ENCODE measurements around the gene ASTN2. TPM values are rescaled to one million over a fixed set of nuclear protein-coding genes. Genes with fewer than 3 reads are reported as not detected.

Gene ASTN2
- total RNA-seq, 2 donors from 2014 or later: 113 to 153 TPM

GRCh38 chr9:116741086-116741740 lies 673.6 kb downstream of the ASTN2 start:
- WGBS: 76% methylated on average over 3 of the region's 3 CpGs
- no peak for TF ChIP-seq POLR2A (IDR thresholded peaks at IDR 0.05)
- TF ChIP-seq POLR2AphosphoS5 (IDR thresholded peaks at IDR 0.05): no peak
- no peak for TF ChIP-seq CTCF (IDR thresholded peaks at IDR 0.05)
- H3K27ac ChIP-seq: no peak overlapping the region
- no peaks in the 10 kb centered on the region for H3K27me3 ChIP-seq (replicated peaks; ENCODE audit: insufficient read depth)
- no peaks in the 10 kb centered on the region for H3K36me3 ChIP-seq
- no peaks in the 10 kb centered on the region for H3K4me1 ChIP-seq (replicated peaks)
- H3K9me3 ChIP-seq: no peaks in the 10 kb centered on the region
- intact Hi-C loops (cut with DNase I): no loop called here
- no peak for DNase-seq (ENCODE audit: low spot score)
- no peak overlapping the region for H3K4me3 ChIP-seq

- DNase-seq (ENCODE audit: low spot score): peak; percentile 70
- H3K4me1 ChIP-seq (replicated peaks): no peaks in the 10 kb centered on the region
- TF ChIP-seq CTCF (IDR thresholded peaks at IDR 0.05) (peak; percentile 65 to 95 (median 82)), POLR2AphosphoS5 (IDR thresholded peaks at IDR 0.05) (no peak)
- no peak overlapping the region for H3K27ac ChIP-seq
- no peaks in the 10 kb centered on the region for H3K36me3 ChIP-seq
- intact Hi-C loops (cut with DNase I): loop anchor here (10.0 kb wide), 1 partner anchor 128 kb away; no protein-coding TSS in a partner anchor
- 21% methylated on average over 16 of the region's 16 CpGs for WGBS
- H3K4me3 ChIP-seq: no peak overlapping the region
- no peaks in the 10 kb centered on the region for H3K27me3 ChIP-seq (replicated peaks; ENCODE audit: insufficient read depth)
- no peaks in the 10 kb centered on the region for H3K9me3 ChIP-seq
Observed at GRCh38 chr9:116737152-116737546, 677.7 kb downstream of the ASTN2 start.

GRCh38 chr9:116736399-116737151 lies 678.3 kb downstream of the ASTN2 start:
- no peak overlapping the region for H3K4me3 ChIP-seq
- 66% methylated on average over 8 of the region's 8 CpGs for WGBS
- H3K9me3 ChIP-seq: no peaks in the 10 kb centered on the region
- DNase-seq (ENCODE audit: low spot score): no peak
- H3K36me3 ChIP-seq: no peaks in the 10 kb centered on the region
- H3K27me3 ChIP-seq (replicated peaks; ENCODE audit: insufficient read depth): no peaks in the 10 kb centered on the region
- no peaks in the 10 kb centered on the region for H3K4me1 ChIP-seq (replicated peaks)
- intact Hi-C loops (cut with DNase I): loop anchor here (10.0 kb wide), 1 partner anchor 128 kb away; no protein-coding TSS in a partner anchor
- H3K27ac ChIP-seq: no peak overlapping the region
- TF ChIP-seq CTCF (IDR thresholded peaks at IDR 0.05): no peak
- no peak for TF ChIP-seq POLR2AphosphoS5 (IDR thresholded peaks at IDR 0.05)
- no peak for TF ChIP-seq POLR2A (IDR thresholded peaks at IDR 0.05)

GRCh38 chr9:116733010-116733641 lies 681.7 kb downstream of the ASTN2 start:
- no peaks in the 10 kb centered on the region for H3K36me3 ChIP-seq
- H3K4me3 ChIP-seq: no peak overlapping the region
- H3K27me3 ChIP-seq (replicated peaks; ENCODE audit: insufficient read depth): no peaks in the 10 kb centered on the region
- TF ChIP-seq POLR2AphosphoS5 (IDR thresholded peaks at IDR 0.05) (no peak), CTCF (IDR thresholded peaks at IDR 0.05) (no peak), POLR2A (IDR thresholded peaks at IDR 0.05) (no peak)
- H3K4me1 ChIP-seq (replicated peaks): no peaks in the 10 kb centered on the region
- intact Hi-C loops (cut with DNase I): loop anchor here (10.0 kb wide), 1 partner anchor 132 kb away; no protein-coding TSS in a partner anchor
- no peak for DNase-seq (ENCODE audit: low spot score)
- no peaks in the 10 kb centered on the region for H3K9me3 ChIP-seq
- H3K27ac ChIP-seq: no peak overlapping the region
- WGBS: 82% methylated on average over 9 of the region's 9 CpGs

Data from prostate gland (tissue), 2 donors.